Measurements from ENCODE around the gene USP17L19. TPM values are rescaled to one million over a fixed set of nuclear protein-coding genes. Genes with fewer than 3 reads are reported as not detected.
"Not testable (repeated sequence)": the region's sequence is repeated elsewhere in the genome, so short reads cannot be mapped to it uniquely, and the experiment has no call there.

Gene USP17L19, protein sequence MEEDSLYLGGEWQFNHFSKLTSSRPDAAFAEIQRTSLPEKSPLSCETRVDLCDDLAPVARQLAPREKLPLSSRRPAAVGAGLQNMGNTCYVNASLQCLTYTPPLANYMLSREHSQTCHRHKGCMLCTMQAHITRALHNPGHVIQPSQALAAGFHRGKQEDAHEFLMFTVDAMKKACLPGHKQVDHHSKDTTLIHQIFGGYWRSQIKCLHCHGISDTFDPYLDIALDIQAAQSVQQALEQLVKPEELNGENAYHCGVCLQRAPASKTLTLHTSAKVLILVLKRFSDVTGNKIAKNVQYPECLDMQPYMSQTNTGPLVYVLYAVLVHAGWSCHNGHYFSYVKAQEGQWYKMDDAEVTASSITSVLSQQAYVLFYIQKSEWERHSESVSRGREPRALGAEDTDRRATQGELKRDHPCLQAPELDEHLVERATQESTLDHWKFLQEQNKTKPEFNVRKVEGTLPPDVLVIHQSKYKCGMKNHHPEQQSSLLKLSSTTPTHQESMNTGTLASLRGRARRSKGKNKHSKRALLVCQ
- polyA plus RNA-seq (2013, experiment 1 of 2), result not detected
- not detected for polyA plus RNA-seq (2013, experiment 2 of 2)

GRCh38 chr4:9253078-9253477 lies at the start of gene USP17L19:
USP17L19 (plus strand) TSS chr4:9253378; CDS start chr4:9253378, 0 bp downstream.
- H3K27ac ChIP-seq (ENCODE audit: low read depth, low read length); H3K36me3 ChIP-seq (ENCODE audit: insufficient read depth, low read length); H3K27me3 ChIP-seq (ENCODE audit: insufficient read depth, low read length); H3K9ac ChIP-seq (ENCODE audit: low read depth, low read length); H3K9me3 ChIP-seq (ENCODE audit: insufficient read depth, low read depth, low read length); H3K4me1 ChIP-seq (ENCODE audit: insufficient read depth, low read length); H3K4me3 ChIP-seq (ENCODE audit: low read length): not testable (repeated sequence)
- WGBS, result no CpG with 5 or more reads among the region's 13 CpGs

DNA sequence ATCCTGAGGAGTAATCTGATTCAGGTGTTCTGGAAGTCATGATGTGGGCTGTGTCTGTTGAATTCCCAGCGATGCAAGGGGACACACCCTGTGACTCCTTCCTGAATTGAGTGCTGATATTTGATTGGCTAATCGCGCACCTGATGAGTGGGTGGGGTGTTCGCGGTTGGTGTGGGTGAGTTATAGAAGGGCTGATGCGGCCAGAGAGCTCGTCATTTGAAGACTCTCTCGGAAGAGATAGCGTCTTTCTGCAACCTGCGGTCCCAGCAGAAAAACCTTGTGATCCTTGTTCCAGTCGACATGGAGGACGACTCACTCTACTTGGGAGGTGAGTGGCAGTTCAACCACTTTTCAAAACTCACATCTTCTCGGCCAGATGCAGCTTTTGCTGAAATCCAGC lies 42.8 kb upstream of the USP17L19 start, which contains the start of gene USP17L10:
Gene USP17L10, plus strand, starts transcription at position 301 of the 400 bp plus-strand sequence. Its CDS starts 0 bp downstream, at position 301.
- no CpG with 5 or more reads among the region's 13 CpGs for WGBS
- not testable (repeated sequence) for H3K36me3 ChIP-seq (ENCODE audit: insufficient read depth, low read length); H3K9me3 ChIP-seq (ENCODE audit: insufficient read depth, low read depth, low read length); H3K27ac ChIP-seq (ENCODE audit: low read depth, low read length); H3K4me1 ChIP-seq (ENCODE audit: insufficient read depth, low read length); H3K4me3 ChIP-seq (ENCODE audit: low read length); H3K9ac ChIP-seq (ENCODE audit: low read depth, low read length); H3K27me3 ChIP-seq (ENCODE audit: insufficient read depth, low read length)

GRCh38 chr4:9214701-9215100 lies 38.5 kb upstream of the USP17L19 start:
- not testable (repeated sequence) for H3K4me3 ChIP-seq (ENCODE audit: low read length); H3K9ac ChIP-seq (ENCODE audit: low read depth, low read length); H3K36me3 ChIP-seq (ENCODE audit: insufficient read depth, low read length); H3K9me3 ChIP-seq (ENCODE audit: insufficient read depth, low read depth, low read length); H3K27ac ChIP-seq (ENCODE audit: low read depth, low read length); H3K4me1 ChIP-seq (ENCODE audit: insufficient read depth, low read length); H3K27me3 ChIP-seq (ENCODE audit: insufficient read depth, low read length)
- 90% methylated on average over 5 of the region's 14 CpGs for WGBS

DNA sequence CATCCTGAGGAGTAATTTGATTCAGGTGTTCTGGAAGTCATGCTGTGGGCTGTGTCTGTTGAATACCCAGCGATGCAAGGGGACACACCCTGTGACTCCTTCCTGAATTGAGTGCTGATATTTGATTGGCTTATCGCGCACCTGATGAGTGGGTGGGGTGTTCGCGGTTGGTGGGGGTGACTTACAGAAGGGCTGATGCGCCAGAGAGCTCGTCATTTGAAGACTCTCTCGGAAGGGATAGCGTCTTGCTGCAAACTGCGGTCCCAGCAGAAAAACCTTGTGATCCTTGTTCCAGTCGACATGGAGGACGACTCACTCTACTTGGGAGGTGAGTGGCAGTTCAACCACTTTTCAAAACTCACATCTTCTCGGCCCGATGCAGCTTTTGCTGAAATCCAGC lies 38.1 kb upstream of the USP17L19 start, which contains the start of gene USP17L11:
Gene USP17L11, plus strand, starts transcription at position 301 of the 400 bp plus-strand sequence. Its CDS starts 0 bp downstream, at position 301.
- no CpG with 5 or more reads among the region's 14 CpGs for whole genome bisulfite sequencing

DNA sequence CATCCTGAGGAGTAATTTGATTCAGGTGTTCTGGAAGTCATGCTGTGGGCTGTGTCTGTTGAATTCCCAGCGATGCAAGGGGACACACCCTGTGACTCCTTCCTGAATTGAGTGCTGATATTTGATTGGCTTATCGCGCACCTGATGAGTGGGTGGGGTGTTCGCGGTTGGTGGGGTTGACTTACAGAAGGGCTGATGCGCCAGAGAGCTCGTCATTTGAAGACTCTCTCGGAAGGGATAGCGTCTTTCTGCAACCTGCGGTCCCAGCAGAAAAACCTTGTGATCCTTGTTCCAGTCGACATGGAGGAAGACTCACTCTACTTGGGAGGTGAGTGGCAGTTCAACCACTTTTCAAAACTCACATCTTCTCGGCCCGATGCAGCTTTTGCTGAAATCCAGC lies 33.3 kb upstream of the USP17L19 start, which contains the start of gene USP17L12:
Gene USP17L12, plus strand, starts transcription at position 301 of the 400 bp plus-strand sequence. Its CDS starts 0 bp downstream, at position 301.
- H3K27ac ChIP-seq (ENCODE audit: low read depth, low read length); H3K9me3 ChIP-seq (ENCODE audit: insufficient read depth, low read depth, low read length): not testable (repeated sequence)
- WGBS, result no CpG with 5 or more reads among the region's 13 CpGs

More for the DNA sequence above, 38.1 kb upstream of the USP17L19 start, which contains the start of gene USP17L11:
- not testable (repeated sequence) for H3K9ac ChIP-seq (ENCODE audit: low read depth, low read length); H3K4me1 ChIP-seq (ENCODE audit: insufficient read depth, low read length); H3K36me3 ChIP-seq (ENCODE audit: insufficient read depth, low read length); H3K27me3 ChIP-seq (ENCODE audit: insufficient read depth, low read length); H3K4me3 ChIP-seq (ENCODE audit: low read length); H3K27ac ChIP-seq (ENCODE audit: low read depth, low read length); H3K9me3 ChIP-seq (ENCODE audit: insufficient read depth, low read depth, low read length)

DNA sequence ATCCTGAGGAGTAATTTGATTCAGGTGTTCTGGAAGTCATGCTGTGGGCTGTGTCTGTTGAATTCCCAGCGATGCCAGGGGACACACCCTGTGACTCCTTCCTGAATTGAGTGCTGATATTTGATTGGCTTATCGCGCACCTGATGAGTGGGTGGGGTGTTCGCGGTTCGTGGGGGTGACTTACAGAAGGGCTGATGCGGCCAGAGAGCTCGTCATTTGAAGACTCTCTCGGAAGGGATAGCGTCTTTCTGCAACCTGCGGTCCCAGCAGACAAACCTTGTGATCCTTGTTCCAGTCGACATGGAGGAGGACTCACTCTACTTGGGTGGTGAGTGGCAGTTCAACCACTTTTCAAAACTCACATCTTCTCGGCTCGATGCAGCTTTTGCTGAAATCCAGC lies 28.6 kb upstream of the USP17L19 start, which contains the start of gene USP17L13:
Gene USP17L13, plus strand, starts transcription at position 301 of the 400 bp plus-strand sequence. Its CDS starts 0 bp downstream, at position 301.
- not testable (repeated sequence) for H3K4me1 ChIP-seq (ENCODE audit: insufficient read depth, low read length); H3K9ac ChIP-seq (ENCODE audit: low read depth, low read length); H3K36me3 ChIP-seq (ENCODE audit: insufficient read depth, low read length); H3K27me3 ChIP-seq (ENCODE audit: insufficient read depth, low read length); H3K9me3 ChIP-seq (ENCODE audit: insufficient read depth, low read depth, low read length); H3K27ac ChIP-seq (ENCODE audit: low read depth, low read length); H3K4me3 ChIP-seq (ENCODE audit: low read length)
- no CpG with 5 or more reads among the region's 14 CpGs for WGBS

More for the DNA sequence above, 33.3 kb upstream of the USP17L19 start, which contains the start of gene USP17L12:
- not testable (repeated sequence) for H3K4me3 ChIP-seq (ENCODE audit: low read length); H3K4me1 ChIP-seq (ENCODE audit: insufficient read depth, low read length); H3K36me3 ChIP-seq (ENCODE audit: insufficient read depth, low read length); H3K27me3 ChIP-seq (ENCODE audit: insufficient read depth, low read length); H3K9ac ChIP-seq (ENCODE audit: low read depth, low read length)

- H3K9me3 ChIP-seq (ENCODE audit: insufficient read depth, low read depth, low read length); H3K9ac ChIP-seq (ENCODE audit: low read depth, low read length); H3K4me3 ChIP-seq (ENCODE audit: low read length); H3K36me3 ChIP-seq (ENCODE audit: insufficient read depth, low read length); H3K27me3 ChIP-seq (ENCODE audit: insufficient read depth, low read length); H3K4me1 ChIP-seq (ENCODE audit: insufficient read depth, low read length); H3K27ac ChIP-seq (ENCODE audit: low read depth, low read length): not testable (repeated sequence)
- WGBS, result 92% methylated on average over 4 of the region's 8 CpGs
These were observed 22.9 kb upstream of the USP17L19 start for GRCh38 chr4:9230249-9230648.

- H3K36me3 ChIP-seq (ENCODE audit: insufficient read depth, low read length); H3K9ac ChIP-seq (ENCODE audit: low read depth, low read length); H3K9me3 ChIP-seq (ENCODE audit: insufficient read depth, low read depth, low read length); H3K27ac ChIP-seq (ENCODE audit: low read depth, low read length); H3K27me3 ChIP-seq (ENCODE audit: insufficient read depth, low read length); H3K4me3 ChIP-seq (ENCODE audit: low read length); H3K4me1 ChIP-seq (ENCODE audit: insufficient read depth, low read length): not testable (repeated sequence)
- no CpG with 5 or more reads among the region's 15 CpGs for WGBS
These were observed 19.1 kb upstream of the USP17L19 start, which contains the start of gene USP17L15 for GRCh38 chr4:9234085-9234484. USP17L15 (plus strand) TSS chr4:9234385; CDS start chr4:9234385, 0 bp downstream.

DNA sequence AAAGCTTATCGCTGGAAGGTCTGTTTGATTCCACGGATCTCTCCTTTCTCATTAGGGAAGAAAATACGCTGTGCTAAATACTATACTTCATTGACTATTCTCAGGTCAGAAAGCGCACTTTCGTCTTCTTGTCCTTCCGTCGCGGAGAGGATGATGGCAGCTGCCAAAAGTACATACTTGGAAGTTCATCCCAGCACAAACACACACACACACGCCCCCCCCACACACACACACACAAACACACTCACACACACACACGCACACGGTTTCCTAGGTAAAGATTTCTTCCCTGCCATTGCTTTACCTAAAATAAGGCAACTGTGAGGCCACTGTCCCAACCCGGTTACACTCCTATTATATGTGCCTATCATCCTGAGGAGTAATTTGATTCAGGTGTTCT lies 14.7 kb upstream of the USP17L19 start:
- not testable (repeated sequence) for H3K36me3 ChIP-seq (ENCODE audit: insufficient read depth, low read length); H3K27ac ChIP-seq (ENCODE audit: low read depth, low read length); H3K4me3 ChIP-seq (ENCODE audit: low read length); H3K27me3 ChIP-seq (ENCODE audit: insufficient read depth, low read length); H3K9me3 ChIP-seq (ENCODE audit: insufficient read depth, low read depth, low read length); H3K4me1 ChIP-seq (ENCODE audit: insufficient read depth, low read length); H3K9ac ChIP-seq (ENCODE audit: low read depth, low read length)
- no CpG with 5 or more reads among the region's 12 CpGs for WGBS

- not testable (repeated sequence) for H3K4me3 ChIP-seq (ENCODE audit: low read length); H3K9me3 ChIP-seq (ENCODE audit: insufficient read depth, low read depth, low read length); H3K4me1 ChIP-seq (ENCODE audit: insufficient read depth, low read length); H3K27ac ChIP-seq (ENCODE audit: low read depth, low read length); H3K36me3 ChIP-seq (ENCODE audit: insufficient read depth, low read length); H3K9ac ChIP-seq (ENCODE audit: low read depth, low read length); H3K27me3 ChIP-seq (ENCODE audit: insufficient read depth, low read length)
- no CpG with 5 or more reads among the region's 14 CpGs for WGBS
These were observed 9.6 kb upstream of the USP17L19 start, which contains the start of gene USP17L17 for GRCh38 chr4:9243579-9243978. USP17L17 (plus strand) TSS chr4:9243879; CDS start chr4:9243879, 0 bp downstream.

DNA sequence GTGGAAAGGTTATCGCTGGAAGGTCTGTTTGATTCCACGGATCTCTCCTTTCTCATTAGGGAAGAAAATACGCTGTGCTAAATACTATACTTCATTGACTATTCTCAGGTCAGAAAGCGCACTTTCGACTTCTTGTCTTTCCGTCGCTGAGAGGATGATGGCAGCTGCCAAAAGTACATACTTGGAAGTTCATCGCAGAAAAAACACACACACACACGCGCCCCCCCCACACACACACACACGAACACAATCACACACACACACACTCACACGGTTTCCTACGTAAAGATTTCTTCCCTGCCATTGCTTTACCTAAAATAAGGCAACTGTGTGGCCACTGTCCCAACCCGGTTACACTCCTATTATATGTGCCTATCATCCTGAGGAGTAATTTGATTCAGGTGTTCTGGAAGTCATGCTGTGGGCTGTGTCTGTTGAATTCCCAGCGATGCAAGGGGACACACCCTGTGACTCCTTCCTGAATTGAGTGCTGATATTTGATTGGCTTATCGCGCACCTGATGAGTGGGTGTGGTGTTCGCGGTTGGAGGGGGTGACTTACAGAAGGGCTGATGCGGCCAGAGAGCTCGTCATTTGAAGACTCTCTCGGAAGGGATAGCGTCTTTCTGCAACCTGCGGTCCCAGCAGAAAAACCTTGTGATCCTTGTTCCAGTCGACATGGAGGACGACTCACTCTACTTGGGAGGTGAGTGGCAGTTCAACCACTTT lies 5.1 kb upstream of the USP17L19 start, which contains the start of gene USP17L18:
Gene USP17L18, plus strand, starts transcription at position 678 of the 728 bp plus-strand sequence. Its CDS starts 0 bp downstream, at position 678.
- H3K27ac ChIP-seq (ENCODE audit: low read depth, low read length); H3K36me3 ChIP-seq (ENCODE audit: insufficient read depth, low read length); H3K9me3 ChIP-seq (ENCODE audit: insufficient read depth, low read depth, low read length); H3K9ac ChIP-seq (ENCODE audit: low read depth, low read length); H3K4me1 ChIP-seq (ENCODE audit: insufficient read depth, low read length); H3K27me3 ChIP-seq (ENCODE audit: insufficient read depth, low read length); H3K4me3 ChIP-seq (ENCODE audit: low read length): not testable (repeated sequence)
- 79% methylated on average over 9 of the region's 26 CpGs for WGBS
